Activated CD4-positive, CD25-positive, alpha-beta regulatory T cell treated with anti-CD3 and anti-CD28 coated beads, Interleukin-2, amount 50 U/mL, for 72 hours (primary cell): Measurements from ENCODE around the gene INPP5A.
"Not testable (repeated sequence)": the region's sequence is repeated elsewhere in the genome, so short reads cannot be mapped to it uniquely, and the experiment has no call there.

Source experiments
- DNase-seq: peaks from one replicate; pipeline ENCODE4 v3.0.0; 2021

INPP5A gene

DNA sequence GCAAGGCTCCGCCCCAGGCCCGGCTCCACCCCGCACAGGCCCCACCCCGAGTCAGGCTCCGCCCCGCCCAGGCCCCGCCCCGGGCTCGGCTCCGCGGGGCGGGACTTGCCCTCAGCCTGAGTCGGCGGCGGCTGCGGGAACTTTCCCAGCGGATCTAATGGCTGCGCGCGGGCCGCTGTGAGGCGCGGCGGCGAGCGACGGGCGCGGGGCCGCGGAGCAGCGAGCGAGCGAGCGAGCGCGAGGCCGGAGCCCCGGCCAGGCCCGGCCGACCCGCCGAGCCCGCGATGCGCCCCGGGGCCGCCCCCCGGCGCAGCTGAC, at the start of gene INPP5A:
Gene INPP5A, plus strand, starts transcription at position 104 of the 318 bp plus-strand sequence. CDS start 310 bp downstream, outside the sequence.
- no peak for DNase-seq

GRCh38 chr10:132488231-132488821, 49.3 kb upstream of the INPP5A start:
- no peak for DNase-seq

DNA sequence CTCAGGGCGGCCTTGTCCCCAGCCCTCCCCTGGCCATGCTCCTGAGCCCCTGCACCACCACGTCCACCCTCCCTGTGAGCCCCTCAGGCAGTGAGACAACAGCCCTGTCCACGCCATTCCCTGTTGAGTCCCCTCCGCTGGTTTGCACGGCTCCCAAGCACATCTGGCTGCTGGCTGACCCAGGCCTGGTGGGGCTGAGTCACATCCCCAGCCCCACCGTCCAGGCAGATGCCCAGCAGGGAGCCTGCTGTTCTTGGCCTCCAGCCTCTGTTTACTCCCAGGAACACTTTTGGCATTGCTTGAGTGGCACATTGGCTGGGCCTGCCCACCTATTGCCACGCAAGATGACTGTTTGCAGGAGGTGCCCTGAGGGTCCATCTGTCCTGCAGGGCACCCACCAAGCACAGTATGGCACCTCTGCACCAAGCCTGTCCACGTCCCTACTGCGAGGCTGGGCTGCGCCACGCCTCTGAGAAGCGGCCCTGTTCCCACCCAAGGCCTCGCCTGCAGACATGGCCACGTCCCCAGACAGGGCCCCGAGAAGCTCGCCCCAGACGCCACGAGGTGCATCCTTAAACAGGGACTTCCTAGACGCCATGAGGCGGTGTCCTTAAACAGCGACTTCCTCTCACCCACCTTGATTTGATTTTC, 48.4 kb upstream of the INPP5A start:
- no peak for DNase-seq

DNA sequence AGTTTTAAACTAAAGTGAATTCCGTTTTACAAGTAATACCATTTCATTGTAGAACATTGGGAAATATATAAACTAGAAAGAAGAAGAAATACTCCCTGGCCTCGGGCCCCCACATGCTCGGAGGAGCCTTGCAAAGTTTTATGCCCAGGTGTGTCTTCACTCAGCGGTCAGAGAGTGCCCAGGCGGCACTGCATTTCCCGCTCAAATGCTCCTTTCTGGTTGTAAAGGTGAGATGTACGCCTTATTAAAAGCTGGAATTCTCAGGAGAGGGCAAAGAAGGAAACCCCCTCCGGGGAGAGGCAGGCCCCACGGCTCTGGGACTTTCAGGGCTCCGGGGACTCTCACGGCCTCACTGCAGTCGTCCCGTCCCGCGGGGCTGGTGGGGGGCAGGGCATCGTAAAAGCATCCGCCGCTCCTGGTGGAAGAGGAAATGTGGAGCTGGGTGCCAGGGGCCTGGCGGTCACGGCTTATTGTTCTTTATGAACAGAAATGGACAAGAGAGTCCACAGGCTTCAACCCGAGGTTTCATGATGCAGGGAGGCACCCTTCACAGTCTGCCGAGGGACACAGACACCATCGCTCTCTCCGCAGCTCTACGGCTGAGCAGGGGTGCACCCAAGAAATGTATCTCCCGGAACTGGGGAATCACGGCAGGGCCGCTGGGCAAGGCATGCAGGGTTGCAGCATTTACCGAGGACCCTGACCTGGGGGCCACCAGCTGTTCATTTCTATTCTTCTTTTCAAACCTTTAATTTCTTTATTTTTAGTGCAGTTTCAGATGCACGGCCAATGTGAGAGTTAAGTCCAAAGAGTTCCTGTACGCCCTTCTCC, 47.7 kb upstream of the INPP5A start:
- no peak for DNase-seq

GRCh38 chr10:132491534-132491933, 46.1 kb upstream of the INPP5A start:
- not testable (repeated sequence) for DNase-seq

DNA sequence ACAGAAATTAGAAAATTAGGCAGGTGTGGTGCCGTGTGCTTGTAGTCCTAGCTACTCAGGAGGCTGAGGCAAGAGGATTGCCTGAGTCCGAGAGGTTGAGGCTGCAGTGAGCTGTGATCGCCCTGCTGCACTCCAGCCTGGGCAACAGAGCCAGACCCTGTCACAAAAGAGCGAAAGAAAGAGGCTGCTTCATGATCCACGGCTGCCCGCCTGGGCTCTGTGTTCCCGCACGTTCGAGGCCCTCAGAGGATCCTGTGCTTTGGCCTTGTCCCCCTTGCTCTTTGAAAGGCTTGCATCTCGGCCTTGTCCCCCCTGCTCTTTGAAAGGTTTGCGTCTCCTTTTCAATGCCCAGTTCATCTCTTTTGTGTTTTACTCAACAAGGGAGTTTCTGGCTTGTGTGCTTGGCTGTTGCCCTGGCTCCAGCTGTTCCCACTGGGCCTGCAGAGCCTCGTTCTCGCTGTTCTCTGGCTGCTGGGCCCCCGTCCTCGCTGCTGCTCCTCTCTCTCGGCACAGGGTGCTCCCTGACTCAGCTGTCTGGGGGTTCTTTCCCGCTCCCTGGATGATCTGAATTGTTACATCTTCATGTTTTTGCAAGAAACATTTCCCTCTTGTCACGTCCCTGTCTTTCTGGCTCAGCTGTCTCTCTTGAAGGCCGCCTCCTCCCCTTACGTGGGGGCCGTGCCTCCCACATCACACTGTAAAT, 45.1 kb upstream of the INPP5A start:
- no peak for DNase-seq

DNA sequence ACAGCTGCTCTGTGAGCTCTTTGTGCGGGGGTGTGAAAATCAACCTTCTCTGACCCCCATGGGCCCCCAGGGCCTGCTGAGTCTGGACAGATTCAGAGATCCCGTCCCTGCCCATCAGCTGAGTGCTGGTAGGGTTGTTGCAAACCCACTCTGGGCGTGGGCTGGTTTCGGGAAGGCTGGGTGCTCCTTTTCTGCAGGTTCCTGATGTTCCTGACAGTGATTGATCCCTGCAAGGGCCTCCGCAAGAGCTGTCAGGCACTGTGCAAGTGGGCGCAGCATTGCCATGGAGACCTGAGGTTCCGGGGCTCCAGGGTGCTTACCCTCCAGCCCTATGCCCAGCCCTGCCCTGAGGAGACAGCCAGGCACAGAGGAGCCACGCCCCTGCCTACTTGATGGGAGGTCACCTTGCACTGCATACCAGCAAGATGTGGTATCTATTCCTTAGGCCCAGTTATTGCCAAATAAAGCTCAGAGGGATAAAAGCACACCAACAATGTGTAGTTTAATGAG, 44.3 kb upstream of the INPP5A start:
- DNase-seq = no peak

- no peak for DNase-seq
Observed at GRCh38 chr10:132493756-132494290, 43.8 kb upstream of the INPP5A start.

DNA sequence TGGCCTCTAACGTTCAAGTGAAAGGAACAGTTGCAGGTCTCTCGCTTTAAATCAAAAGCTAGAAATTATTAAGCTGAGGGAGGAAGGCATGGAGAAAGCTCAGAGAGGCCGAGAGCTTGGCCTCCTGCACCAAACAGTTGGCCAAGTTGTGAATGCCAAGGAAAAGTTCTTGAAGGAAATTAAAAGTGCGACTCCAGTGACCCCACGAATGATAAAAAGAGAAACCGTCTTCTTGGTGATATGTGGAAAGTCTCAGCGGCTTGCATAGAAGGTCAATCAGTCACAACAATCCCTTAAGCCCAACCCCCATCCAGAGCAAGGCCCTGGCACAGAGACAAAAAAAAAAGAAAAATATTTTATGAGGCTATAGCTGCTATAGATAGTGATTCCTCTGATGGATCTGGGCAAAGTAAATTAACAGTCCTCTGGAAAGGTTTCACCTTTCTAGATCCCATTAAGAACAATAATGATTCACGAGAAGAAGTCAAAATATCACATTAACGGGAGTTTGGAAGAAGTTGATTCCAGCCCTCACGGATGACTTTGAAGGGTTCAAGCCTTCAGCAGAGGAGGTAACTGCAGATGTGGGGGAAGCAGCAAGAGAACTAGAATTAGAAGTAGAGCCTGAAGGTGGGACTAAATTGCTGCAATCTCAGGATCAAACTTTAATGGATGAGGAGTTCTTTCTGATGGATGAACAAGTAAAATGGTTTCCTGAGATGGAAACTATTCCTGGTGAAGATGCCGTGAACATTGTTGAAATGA, 42.5 kb upstream of the INPP5A start:
- DNase-seq = no peak

- no peak for DNase-seq
Observed at GRCh38 chr10:132496360-132497062, 41.1 kb upstream of the INPP5A start.

DNA sequence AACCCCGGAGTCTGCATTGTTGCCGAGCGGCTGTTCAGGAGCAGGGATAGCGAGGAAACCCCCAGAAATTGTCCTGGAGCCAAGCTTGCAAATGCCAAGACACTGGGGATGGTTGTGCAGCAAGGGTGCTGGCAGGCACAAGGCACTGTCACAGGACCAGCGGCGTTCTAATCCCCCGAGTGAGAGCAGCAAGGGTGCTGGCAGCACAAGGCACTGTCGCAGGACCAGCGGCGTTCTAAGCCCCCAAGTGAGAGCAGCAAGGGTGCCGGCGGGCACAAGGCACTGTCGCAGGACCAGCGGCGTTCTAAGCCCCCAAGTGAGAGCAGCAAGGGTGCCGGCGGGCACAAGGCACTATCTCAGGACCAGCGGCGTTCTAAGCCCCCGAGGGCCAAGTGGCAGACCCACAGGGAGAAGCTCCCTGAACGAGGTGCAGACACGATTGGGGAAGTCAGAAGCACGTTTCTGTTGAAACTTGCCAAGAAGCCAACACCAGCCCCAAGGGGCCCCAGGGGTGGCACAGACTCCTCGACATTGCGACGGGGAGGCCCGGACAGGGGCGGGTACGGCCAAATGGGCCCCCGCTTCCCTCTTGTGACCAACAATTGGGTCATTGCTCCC, 40.4 kb upstream of the INPP5A start:
- DNase-seq = no peak

GRCh38 chr10:132497861-132498561, 39.6 kb upstream of the INPP5A start:
- no peak for DNase-seq

DNA sequence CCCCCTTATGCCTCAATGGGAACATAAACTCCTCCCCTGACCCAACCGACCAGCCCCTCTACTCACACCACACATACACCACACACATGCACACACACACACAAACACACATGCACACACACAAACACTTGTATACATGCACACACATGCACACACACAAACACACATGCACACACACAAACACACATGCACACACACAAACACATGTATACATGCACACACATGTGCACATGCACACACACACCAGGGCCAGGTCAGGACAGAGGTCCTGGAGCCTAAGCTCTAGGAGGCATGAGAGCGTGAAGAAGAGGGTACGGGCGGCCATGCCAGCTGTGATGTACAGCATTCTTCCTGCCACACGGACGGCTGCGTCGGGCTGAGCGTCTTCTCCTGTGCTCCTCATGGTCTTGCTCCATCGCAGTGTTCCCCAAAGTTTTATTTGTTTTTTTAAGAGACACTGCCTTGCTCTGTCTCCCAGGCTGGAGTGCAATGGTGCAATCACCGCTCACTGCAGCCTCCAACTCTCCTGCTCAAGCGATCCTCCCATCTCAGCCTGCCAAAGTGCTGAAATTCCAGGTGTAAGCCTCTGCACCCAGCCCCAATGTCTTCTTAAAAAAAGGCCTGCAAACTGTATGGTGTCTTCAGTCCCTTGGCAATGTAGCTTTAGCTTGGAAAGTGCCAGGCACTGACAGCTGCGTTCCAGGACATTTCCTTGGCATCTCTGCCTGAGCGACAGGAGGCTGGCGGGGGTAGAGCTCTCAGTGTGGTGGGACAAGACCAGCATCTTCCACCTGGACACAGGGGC, 38.8 kb upstream of the INPP5A start:
- DNase-seq = no peak

DNA sequence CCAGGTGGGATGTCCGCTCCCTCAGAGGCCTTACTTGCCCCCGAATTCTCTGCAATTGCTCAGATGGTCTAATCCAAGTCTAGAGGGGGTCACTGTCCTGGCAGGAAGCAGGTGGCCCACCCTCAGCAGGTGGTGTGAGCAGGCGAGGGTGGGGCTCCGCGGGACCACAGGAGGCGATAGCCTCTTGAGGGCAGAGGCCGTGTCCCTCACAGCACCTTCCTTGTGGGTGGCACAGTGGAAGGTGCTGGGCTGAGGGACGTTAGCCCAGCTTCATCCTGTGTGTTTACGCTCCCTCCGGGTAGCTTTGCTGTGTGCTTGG, 38.3 kb upstream of the INPP5A start:
- DNase-seq = no peak

DNA sequence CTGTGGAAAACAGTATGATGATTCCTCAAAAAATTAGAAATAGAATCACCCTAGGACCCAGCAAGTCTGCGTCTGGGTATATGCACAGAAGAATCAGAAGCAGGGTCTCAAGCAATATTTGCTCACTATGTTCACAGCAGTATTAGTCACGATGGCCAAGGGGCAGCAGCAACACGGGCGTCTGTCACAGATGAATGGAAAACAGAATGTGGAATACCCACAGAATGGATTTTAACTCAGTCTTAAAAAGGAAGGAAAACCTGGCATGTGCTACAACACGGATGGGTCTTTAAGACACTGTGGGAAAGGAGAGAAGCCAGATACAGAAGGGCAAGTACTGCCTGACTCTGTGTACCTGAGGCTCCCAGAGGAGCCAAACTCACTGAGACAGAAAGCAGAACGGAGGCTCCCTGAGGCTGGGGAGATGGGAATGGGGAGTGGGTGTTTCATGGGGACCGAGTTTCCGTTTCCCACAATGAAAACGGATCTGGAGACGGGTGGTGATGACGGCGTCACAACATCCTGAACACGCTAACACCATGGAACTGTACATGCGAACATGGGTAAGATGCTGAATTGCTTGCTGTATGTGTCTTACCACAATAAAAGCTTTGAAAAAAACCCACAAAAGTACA, 36.7 kb upstream of the INPP5A start:
- no peak for DNase-seq

- DNase-seq = no peak
Observed at GRCh38 chr10:132502544-132503300, 34.9 kb upstream of the INPP5A start.

DNA sequence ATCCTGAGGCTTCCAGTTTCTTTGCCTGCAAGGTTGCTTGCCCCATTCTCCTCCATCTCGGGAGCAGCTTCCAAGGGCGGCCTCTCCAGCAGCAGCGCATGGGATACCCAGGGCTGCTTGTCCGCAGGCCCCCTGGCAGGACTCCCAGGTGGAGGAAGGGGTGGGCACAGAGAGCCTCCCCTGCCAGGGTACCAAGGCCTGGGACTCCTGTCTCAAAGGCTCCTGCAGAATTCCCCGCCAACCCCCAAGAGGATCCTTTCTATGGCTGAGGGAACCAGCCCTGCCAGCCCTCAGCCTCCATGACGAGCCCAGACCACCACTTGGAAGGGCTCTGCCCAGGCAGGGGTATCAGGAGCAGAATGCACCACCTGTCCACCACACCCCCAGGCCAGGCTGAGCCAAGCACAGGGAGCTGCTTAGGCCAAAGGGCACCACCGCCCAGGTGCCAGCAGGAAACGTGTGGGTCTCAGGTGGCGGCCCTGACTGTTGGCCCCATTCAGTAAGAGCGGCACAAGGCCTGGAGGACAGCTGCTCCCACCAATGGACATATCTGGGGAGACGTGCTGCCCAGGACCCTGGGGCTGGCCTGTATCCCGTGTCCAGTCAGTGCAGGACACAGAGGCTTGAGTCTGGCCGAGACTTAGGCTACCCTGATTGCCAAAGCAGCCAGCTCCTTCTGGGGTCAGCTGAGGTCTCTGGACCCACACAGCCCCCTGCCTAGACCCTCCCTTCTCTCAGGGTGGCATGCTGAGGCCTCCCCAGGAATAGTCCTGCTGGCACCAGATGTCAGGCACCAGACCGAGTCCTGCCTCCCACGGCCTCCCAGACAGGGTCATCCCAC, 33.8 kb upstream of the INPP5A start:
- DNase-seq = no peak
